GOT3 (cell line): ENCODE data around the gene MYO3A.

Experiments used
- DNase-seq: peaks from one replicate; lab custom pipeline; 2025; ENCODE audit warnings: mixed read lengths; lab: John Stamatoyannopoulos, UW

Gene MYO3A, protein sequence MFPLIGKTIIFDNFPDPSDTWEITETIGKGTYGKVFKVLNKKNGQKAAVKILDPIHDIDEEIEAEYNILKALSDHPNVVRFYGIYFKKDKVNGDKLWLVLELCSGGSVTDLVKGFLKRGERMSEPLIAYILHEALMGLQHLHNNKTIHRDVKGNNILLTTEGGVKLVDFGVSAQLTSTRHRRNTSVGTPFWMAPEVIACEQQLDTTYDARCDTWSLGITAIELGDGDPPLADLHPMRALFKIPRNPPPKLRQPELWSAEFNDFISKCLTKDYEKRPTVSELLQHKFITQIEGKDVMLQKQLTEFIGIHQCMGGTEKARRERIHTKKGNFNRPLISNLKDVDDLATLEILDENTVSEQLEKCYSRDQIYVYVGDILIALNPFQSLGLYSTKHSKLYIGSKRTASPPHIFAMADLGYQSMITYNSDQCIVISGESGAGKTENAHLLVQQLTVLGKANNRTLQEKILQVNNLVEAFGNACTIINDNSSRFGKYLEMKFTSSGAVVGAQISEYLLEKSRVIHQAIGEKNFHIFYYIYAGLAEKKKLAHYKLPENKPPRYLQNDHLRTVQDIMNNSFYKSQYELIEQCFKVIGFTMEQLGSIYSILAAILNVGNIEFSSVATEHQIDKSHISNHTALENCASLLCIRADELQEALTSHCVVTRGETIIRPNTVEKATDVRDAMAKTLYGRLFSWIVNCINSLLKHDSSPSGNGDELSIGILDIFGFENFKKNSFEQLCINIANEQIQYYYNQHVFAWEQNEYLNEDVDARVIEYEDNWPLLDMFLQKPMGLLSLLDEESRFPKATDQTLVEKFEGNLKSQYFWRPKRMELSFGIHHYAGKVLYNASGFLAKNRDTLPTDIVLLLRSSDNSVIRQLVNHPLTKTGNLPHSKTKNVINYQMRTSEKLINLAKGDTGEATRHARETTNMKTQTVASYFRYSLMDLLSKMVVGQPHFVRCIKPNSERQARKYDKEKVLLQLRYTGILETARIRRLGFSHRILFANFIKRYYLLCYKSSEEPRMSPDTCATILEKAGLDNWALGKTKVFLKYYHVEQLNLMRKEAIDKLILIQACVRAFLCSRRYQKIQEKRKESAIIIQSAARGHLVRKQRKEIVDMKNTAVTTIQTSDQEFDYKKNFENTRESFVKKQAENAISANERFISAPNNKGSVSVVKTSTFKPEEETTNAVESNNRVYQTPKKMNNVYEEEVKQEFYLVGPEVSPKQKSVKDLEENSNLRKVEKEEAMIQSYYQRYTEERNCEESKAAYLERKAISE (N-terminal part only)

DNA sequence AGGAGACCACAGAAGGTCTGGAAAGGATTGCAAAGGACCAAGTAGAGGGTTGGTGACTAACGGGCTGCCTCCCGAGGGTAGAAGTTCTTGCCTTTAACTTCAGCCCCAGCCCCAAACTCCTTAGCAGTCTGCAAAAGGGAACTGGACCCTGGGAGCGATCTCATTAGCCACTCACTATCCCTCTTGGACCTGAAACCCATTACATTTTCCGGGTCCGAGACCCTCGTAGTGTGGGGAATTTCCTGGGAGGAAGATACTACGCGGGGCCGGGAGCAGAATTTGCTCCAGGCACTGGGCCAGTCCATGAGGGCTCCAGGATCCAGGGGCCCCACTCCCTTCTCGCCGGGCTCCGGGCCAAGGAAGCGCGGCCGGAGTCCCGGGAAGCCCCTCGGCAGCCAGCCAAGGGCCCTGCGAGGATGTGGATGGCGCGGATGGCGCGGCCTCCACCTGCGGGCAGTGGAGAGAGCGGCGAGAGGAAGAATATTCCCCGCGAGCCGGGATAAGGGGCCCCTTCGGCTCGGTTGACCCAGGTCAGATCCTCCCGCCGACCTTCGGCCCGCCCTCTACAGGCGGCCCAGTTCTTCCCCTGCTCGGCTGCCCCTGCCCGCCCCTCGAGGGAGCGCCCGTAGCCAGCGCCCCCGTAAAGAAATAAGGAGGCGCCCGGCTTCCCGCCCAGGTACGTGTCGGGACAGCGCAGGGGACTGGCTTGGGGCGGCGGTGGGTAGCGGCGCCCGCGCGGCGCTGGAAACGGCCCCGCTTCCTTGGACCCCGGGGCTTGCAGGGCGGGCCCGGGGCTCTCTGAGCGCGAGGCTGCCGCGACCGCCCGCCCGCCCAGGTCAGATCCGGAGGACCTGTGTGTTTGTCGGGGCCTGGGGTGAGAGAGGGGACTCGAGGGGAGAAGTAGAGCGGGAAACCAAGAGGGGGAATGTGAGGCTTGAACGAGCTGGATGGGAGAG is at the start of gene MYO3A:
Gene MYO3A, plus strand, starts transcription at position 577 of the 956 bp plus-strand sequence. CDS start 17,882 bp downstream, outside the sequence.
- DNase-seq: no peak

DNA sequence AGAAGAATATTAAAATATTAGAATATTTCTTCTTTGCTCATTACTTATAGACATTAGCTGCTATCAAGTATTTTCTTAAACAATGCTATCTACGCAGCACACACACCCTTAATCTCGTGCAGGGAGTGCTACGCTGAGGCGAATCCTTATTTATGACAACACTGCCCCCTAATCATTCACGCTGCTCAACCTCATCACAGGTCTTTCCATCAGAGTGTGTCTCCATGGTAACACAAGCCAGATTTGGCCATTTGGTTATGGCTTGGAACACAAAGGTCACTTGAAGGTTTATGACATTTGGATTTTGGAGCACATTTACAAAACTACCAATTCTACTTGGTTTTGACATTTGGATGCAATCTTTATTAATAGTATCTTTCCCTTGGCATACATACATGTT is 45.4 kb upstream of the MYO3A start:
- DNase-seq: no peak

GRCh38 chr10:25890995-25891394 is 43.0 kb upstream of the MYO3A start:
- no peak for DNase-seq

- no peak for DNase-seq
Measured at GRCh38 chr10:25895856-25896255, 38.2 kb upstream of the MYO3A start.

DNA sequence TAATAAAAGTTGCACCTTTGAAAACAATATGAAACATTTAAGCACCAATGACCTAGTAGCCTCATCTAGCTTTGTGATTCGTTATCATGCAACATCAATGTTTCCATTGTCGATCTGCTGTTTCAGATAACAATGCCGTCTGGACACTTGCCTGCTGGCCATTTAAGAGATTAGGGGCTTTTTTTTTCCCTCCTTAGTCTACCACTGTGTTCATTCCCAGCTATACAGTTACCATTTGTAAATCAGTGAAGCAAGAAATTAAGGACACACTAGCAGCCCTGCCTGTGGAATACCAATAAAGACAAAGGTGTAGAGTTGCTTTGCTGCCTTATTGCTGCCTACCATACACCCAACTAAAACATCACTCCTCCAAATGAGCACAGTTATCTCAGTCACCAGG is 37.6 kb upstream of the MYO3A start:
- no peak for DNase-seq

DNA sequence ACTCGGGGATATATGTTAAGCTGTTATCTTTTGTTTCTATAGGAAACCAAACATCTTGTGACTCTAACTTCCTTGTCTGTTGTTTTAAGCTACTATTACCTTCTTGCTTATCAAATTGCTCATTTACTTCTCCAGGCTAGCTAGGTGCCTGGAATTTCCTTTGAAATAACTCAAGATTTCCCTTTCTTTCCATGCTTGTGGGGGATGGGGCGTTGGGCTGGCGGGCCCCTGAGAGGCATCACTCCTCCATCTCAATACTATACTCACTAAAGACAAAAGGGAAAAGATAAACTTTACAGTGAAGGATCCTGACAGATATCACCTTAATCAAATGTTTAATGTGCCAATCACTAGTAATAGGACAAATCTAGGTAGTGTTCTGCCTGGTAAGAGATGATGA is 34.7 kb upstream of the MYO3A start:
- DNase-seq: no peak

DNA sequence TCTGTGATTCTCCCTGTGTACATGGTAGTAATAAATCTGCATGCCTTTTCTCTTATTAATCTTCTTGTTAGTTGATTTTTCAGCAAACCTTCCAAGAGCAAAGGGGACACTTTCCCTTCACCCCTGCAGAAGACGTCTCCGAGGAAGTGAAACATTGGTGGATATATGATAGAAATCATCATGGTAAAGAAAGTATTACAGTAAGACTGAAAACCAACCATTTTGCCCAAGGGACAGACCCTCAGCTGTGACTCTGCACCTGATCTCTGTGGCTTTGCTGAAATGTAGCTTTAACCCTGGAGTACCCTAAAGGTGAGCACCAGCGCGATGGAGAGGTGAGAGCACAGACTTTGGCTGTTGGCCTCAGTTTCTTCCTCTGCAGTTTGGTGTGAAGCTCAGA is 32.8 kb upstream of the MYO3A start:
- DNase-seq: no peak

- no peak for DNase-seq
Measured at GRCh38 chr10:25902002-25902401, 32.0 kb upstream of the MYO3A start.

DNA sequence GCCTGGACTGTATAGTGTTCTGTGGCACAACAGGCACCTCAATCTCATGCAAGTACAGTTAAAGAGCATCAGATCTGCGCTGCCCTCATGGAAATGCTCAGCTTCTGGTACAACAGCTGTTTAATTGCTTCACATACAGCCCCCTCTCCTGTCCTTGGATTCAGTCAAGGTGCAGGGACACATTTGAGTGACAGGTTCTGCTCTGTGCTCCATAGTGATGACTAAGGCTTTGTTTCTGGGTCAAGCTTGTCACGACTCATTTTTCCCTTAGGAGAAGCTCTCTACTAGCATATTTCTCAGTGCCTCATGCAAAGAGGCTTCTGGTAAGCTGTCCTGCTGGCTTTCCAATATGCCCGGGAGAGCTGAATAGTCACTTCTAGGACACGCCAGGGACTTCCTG is 26.8 kb upstream of the MYO3A start:
- no peak for DNase-seq

- DNase-seq: no peak
Measured at GRCh38 chr10:25912866-25913265, 21.2 kb upstream of the MYO3A start.

DNA sequence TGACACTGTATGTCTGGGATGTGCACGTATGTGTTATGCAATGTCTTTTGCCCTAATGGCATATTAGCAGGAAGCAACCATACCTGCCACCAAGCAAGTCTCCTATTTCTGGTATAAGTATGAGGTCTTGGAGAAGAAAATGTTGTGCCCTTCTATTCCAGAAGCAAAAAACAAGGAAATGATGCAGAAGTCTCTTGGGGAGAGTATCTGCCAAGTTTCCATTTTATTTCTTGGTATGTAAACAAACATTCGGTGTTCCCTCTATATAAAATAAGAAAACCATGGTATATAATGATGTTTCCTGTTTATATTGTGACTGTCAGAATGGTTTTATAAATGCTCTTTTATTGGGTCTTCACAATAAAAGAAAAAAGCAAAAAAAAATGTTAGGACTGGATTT is 19.3 kb upstream of the MYO3A start:
- no peak for DNase-seq

DNA sequence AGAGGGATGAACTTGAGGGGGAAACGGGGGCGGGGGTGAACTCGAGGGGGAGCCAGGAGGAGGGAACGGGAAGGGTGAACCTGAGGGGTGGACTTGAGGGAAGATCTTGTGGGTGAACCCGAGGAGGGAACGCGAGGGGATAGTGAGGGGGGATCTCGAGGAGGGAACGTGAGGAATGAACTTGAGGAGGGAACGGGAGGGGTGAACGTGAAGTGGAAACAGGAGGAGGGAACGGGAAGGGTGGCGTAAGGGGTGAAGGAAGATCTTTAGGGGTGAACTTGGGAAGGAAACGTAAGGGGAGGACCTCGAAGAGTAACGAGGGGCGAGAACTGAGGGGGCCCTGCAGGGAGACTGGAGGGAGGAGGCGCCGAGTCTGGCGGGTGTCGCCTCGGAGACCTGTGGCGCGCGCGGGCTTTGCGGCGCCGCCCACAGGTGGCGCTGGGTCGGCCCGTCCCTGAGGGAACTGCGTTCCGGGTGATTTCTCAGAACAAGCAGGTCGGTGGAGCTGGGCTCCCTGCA is 651 bp downstream of the MYO3A start:
- no peak for DNase-seq

GRCh38 chr10:25938405-25938804 is 4.4 kb downstream of the MYO3A start:
- no peak for DNase-seq

- DNase-seq: no peak
Measured at GRCh38 chr10:25944771-25945170, 10.7 kb downstream of the MYO3A start.

- no peak for DNase-seq
Measured at GRCh38 chr10:25952857-25953256, 18.8 kb downstream of the MYO3A start.

DNA sequence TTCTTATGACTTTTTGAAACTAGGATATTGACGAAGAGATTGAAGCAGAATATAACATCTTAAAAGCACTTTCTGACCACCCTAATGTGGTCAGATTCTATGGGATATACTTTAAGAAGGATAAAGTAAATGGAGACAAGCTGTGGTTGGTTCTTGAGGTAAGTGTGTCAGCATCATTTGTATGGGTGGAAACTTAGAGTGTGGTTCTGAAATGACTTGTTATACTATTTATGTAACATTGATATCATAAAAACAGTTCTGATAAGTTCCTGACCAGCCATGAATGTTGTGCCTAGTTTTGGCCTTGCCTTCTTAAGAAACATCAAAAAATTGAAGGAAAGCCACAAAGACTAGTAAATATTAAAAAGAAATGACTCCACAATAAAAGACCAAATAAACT is 20.8 kb downstream of the MYO3A start:
- no peak for DNase-seq

- no peak for DNase-seq
Measured at GRCh38 chr10:25959540-25960232, 25.7 kb downstream of the MYO3A start.

DNA sequence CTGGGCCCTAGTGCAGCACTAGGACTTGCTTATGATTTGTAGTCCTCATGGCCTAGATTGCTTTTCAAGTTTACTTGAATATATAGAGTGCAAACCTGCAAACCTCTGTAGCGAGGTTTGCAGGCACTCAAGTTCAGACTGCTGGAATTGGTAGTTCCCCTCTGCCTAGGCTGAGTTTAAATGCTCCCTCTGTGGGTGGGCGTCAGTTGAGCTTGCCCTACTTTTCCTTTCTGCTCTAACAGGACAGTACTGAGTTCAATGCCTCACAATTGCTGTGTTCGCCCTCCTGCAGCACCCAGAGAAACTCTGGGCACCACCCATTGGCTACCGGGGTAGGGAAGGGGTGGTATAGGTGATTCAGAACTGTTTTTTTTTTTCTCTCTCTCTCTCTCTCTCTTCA is 31.6 kb downstream of the MYO3A start:
- DNase-seq: no peak

- DNase-seq: no peak
Measured at GRCh38 chr10:25966844-25967243, 32.8 kb downstream of the MYO3A start.

DNA sequence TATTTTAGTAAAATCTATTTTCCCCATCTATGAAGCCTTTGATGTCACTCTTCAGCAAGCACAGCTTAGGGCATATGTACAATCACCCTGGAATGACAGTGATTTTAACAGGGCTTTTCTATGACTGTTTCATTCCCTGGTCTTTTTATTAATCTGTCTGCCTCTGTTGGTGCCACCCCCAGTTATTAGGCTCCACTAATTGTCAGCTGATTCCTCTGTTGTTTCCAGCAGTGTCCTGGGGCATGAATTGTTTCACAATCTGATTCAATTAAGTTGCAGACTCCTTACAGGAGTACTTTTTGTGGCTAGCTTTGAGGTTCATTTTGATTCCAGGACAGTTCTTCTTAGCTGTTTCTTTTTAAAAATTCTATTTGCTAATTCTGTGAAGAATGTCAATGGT is 38.6 kb downstream of the MYO3A start:
- no peak for DNase-seq
